Tongue (tissue), 2 donors: ENCODE data around the gene KLHL6. TPM values are rescaled to one million over a fixed set of nuclear protein-coding genes. Genes with fewer than 3 reads are reported as not detected.
A peak's percentile ranks its signal among the peaks of the same experiment; 100 is the strongest.
"Not testable (repeated sequence)": the region's sequence is repeated elsewhere in the genome, so short reads cannot be mapped to it uniquely, and the experiment has no call there.

Experiments
- DNase-seq: peaks from one replicate; pipeline ENCODE4 v3.0.0-alpha.2; 2015
- total RNA-seq: library from RNA; depleted of rRNA; stranded (reverse); fragments of >200 nt; gene quantifications from one replicate; pipeline ENCODE4 v1.2.3, GENCODE V29; 2014

KLHL6 gene
- total RNA-seq, 1 donor from 2014 or later, result 4.2 TPM

DNA sequence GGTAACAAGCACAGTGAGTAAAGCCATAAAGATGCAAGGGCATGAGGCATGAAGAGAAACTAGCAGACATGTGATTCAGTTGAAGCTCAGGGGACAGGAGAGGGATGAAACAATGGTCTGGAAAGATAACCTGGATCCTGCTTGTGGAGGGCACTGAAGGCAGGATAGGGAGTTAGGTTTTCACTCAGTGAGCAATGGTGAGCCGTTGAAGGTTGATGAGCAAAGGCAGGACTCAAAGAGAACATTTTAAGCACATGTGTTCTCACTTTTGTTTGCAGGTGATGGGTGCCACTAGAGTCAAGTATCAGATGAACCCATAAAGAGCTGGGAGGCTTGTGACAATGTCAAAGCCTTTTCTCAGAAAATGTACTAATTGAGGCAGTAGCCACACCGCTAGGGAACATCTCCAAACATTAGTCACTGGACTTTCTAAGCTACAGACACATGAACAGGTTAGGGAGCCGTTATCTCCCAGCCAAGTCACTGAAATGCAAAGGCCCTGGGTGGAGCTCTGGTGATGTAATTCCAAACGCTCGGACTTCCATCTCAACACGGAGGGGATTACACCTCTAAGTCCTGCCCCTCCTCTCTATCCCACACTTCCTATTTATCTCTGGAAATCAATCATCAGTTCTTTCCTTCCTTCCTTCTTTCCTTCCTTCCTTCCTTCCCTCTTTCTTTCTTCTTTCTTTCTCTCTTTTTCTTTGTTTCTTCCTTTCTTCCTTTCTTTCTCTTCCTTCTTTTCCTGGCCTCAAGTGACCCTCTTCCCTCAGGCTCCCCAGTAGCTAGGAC lies 22.7 kb downstream of the KLHL6 start:
- no peak for DNase-seq

GRCh38 chr3:183529717-183530116 lies 25.8 kb downstream of the KLHL6 start:
- DNase-seq, result no peak

DNA sequence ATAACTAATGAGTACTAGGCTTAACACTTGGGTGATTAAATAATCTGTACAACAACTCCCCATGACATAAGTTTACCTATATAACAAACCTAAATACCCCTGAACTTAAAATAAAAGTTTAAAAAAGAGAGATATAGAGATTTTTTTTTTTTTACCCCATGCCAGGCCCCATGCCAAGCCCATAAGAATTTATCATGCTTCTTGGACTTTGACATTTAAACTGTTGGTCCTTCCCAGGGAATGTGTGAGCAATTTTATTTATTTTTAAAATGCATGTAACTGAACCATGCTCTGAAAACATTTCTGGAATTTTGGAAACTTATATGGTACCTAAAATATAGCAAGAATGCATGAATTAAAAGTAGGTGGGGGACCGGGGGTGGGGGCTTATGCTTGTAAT lies 26.3 kb downstream of the KLHL6 start:
- DNase-seq, result no peak

GRCh38 chr3:183528758-183529157 lies 26.7 kb downstream of the KLHL6 start:
- DNase-seq, result not testable (repeated sequence)

GRCh38 chr3:183527428-183528379 lies 27.8 kb downstream of the KLHL6 start:
- no peak for DNase-seq

- no peak for DNase-seq
These were observed 28.6 kb downstream of the KLHL6 start for GRCh38 chr3:183526838-183527427.

DNA sequence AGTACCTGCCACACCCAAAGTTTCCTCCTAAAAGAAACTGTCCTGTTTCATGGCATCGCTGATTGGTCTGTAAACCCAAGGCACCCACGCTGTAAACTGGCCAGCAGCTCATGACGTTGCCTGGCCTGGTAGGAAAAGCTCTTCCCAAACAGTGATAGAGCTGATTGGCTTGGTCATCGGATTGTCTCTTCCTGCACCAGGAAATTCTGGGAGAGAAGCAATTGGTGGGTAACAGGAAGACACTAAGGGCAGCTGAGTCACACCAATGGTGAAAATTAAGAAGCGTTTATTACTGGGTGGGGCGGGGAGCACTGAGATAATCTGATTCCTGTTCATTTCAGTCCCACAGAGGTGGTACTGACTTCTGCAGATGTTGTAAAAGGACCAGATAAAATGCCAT lies 31.0 kb downstream of the KLHL6 start:
- DNase-seq, result no peak

DNA sequence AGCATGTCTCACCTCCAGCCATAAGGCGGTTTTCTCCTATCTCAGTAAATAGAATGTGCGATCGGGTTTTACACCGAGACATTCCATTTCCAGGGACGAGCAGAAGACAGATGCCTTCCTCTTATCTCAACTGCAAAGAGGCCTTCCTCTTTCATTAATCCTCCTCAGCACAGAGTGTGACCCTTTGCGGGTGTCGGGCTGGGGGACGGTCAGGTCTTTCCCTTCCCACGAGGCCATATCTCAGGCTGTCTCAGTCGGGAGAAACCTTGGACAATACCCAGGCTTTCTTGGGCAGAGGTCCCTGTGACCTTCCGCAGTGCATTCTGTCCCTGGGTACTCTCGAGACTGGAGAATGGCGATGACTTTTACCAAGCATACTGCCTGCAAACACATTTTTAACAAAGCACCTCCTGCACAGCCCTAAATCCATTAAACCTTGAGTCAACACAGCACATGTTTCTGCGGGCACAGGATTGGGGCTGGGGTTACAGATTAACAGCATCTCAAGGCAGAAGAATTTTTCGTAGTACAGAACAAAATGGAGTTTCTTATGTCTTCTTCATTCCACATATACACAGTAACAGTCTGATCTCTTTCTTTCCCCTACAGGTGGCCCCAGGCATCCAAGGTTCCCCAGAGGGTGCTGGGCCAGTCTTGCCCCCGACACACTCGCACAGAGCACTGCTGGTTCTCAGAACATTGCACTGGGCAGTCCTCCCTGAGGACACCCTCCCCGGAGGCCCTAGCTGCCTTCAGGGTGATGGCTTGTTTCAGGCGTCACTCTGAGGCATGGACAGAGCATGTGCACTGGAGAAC lies 34.6 kb downstream of the KLHL6 start:
- not testable (repeated sequence) for DNase-seq

DNA sequence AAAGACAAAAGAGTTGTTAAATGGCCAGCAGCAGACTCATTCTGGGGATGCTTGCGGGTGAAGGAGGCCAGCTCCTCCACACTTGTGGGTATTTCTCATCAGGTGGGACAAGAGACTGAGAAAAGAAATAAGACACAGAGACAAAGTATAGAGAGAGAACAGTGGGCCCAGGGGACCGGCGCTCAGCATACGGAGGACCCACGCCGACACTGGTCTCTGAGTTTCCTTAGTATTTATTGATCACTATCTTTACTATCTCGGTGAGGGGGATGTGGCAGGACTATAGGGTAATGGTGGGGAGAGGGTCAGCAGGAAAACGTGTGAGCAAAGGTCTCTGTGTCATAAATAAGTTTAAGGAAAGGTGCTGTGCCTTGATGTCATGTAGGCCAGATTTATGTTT lies 35.2 kb downstream of the KLHL6 start:
- not testable (repeated sequence) for DNase-seq

DNA sequence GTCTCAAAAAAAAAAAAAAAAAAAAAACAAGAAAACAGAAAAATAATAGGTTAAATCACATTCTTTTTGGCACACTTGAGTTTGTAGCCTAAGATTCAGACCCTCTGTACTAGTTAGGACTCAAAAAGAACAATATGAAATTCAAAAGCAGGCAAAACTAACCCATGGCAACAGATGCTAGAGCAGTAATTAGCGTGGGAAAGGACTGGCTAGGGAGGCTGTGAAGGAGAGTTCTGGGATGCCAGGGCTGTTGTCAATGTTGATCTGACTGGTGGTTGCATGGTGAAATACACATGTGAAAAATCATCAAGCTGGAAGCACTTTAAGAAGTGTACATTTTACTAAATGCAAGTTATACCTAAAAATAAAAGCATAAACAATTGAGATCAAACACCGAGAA lies 35.6 kb downstream of the KLHL6 start:
- no peak for DNase-seq

- no peak for DNase-seq
These were observed 36.8 kb downstream of the KLHL6 start for GRCh38 chr3:183518491-183519251.

DNA sequence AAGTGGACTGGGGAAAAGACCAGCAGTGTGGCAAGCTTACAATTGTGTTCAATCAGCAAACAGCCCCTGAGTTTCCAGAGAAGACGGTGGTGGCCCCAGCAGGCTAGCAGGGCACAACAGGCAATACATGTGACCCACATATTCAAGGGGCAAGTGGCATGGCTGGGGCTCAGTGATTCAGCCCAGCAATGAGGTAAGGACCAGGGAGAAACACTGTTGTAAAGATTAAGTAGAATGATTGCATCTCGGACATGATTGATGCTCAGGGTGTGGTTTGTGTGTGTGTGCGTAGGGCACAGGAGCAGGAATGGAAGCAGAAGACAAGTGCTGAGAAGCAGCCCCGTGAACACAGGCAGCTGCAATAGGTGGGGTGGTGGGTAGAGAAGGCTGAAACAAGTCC lies 37.9 kb downstream of the KLHL6 start:
- DNase-seq, result no peak

- DNase-seq, result no peak
These were observed 39.3 kb downstream of the KLHL6 start for GRCh38 chr3:183515968-183516851.

- DNase-seq, result no peak
These were observed 41.5 kb downstream of the KLHL6 start for GRCh38 chr3:183514021-183514420.

- no peak for DNase-seq
These were observed 42.3 kb downstream of the KLHL6 start for GRCh38 chr3:183513046-183513706.

DNA sequence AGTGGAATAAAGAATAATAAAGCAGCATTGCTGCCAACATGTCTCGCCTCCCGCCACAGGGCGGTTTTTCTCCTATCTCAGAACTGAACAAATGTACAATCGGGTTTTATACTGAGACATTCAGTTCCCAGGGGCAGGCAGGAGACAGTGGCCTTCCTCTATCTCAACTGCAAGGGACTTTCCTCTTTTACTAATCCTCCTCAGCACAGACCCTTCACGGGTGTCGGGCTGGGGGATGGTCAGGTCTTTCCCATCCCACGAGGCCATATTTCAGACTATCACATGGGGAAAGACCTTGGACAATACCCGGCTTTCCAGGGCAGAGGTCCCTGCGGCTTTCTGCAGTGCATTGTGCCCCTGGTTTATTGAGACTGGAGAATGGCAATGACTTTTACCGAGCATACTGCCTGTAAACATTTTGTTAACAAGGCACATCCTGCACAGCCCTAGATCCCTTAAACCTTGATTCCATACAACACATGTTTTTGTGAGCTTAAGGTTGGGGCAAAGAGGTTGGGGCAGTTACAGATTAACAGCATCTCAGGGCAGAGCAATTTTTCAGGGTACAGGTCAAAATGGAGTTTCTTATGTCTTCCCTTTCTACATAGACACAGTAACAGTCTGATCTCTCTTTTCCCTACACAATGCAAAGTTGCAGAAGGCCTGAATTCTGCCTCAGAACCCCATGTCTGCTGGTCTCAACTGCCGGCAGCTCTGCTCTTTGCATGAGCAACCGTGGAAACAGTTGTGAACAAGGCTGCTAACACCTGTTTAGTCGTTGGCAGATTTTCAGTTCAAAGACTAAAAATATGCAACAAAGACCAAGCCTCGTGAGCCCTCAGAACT lies 44.0 kb downstream of the KLHL6 start:
- peak; percentile 74 for DNase-seq

GRCh38 chr3:183508821-183509220 lies 46.7 kb downstream of the KLHL6 start:
- DNase-seq, result no peak

DNA sequence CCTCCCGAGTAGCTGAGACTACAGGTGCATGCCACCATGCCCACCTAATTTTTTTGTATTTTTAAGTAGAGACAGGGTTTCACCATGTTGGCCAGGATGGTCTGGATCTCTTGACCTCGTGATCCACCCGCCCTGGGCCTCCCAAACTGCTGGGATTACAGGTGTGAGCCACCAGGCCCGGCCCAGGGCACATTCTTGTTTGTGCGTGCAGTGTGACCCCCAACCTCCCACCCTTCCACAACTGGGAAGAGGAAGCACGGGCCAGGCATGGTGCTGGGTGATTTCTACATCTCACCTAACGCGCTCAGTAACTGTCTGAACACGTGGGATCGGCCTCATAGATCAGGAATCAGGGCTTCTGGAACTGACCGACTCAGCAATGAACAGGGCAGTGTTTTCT lies 48.0 kb downstream of the KLHL6 start:
- no peak for DNase-seq
